NCI-H345 treated with DMSO at 0.1 percent for 48 hours (cell line): ENCODE data around the gene SPON2.
A peak's percentile ranks its signal among the peaks of the same experiment; 100 is the strongest.

Experiments
- DNase-seq: peaks from one replicate; lab custom pipeline; 2025; ENCODE audit not compliant: unreplicated experiment; lab: John Stamatoyannopoulos, UW

Gene SPON2

GRCh38 chr4:1172971-1173757 lies 781 bp upstream of the SPON2 start:
- DNase-seq, result no peak

GRCh38 chr4:1171311-1172227 lies 814 bp downstream of the SPON2 start:
- no peak for DNase-seq

GRCh38 chr4:1170976-1171310 lies 1.4 kb downstream of the SPON2 start:
- DNase-seq, result no peak

- DNase-seq, result no peak
Measured at GRCh38 chr4:1170156-1170975, 2.0 kb downstream of the SPON2 start.

- DNase-seq, result no peak
Measured at GRCh38 chr4:1169691-1170096, 2.7 kb downstream of the SPON2 start.

- no peak for DNase-seq
Measured at GRCh38 chr4:1169171-1169671, 3.2 kb downstream of the SPON2 start.

GRCh38 chr4:1168191-1169101 lies 3.9 kb downstream of the SPON2 start:
- no peak for DNase-seq

GRCh38 chr4:1167244-1167949 lies 5.0 kb downstream of the SPON2 start:
- peak; percentile 57 for DNase-seq

- no peak for DNase-seq
Measured at GRCh38 chr4:1166509-1167243, 5.7 kb downstream of the SPON2 start.

GRCh38 chr4:1164956-1165545 lies 7.3 kb downstream of the SPON2 start:
- DNase-seq, result no peak

GRCh38 chr4:1164444-1164843 lies 7.9 kb downstream of the SPON2 start:
- DNase-seq, result no peak

GRCh38 chr4:1164040-1164439 lies 8.3 kb downstream of the SPON2 start:
- no peak for DNase-seq

GRCh38 chr4:1160351-1160750 lies 12.0 kb downstream of the SPON2 start:
- DNase-seq, result no peak

- no peak for DNase-seq
Measured at GRCh38 chr4:1156069-1156468, 16.3 kb downstream of the SPON2 start.

- DNase-seq, result no peak
Measured at GRCh38 chr4:1155314-1155713, 17.1 kb downstream of the SPON2 start.

- no peak for DNase-seq
Measured at GRCh38 chr4:1154523-1155182, 17.7 kb downstream of the SPON2 start.

- DNase-seq, result no peak
Measured at GRCh38 chr4:1154126-1154522, 18.3 kb downstream of the SPON2 start.

GRCh38 chr4:1153567-1154090 lies 18.8 kb downstream of the SPON2 start:
- DNase-seq, result no peak
